HG02973 (cell line): ENCODE results near the gene FUBP3.

Experiments used
- ATAC-seq: cut with Tn5 transposase; IDR thresholded peaks from one replicate; pipeline ENCODE4 v1.9.1; 2021; ENCODE audit warnings: moderate library complexity; ENCODE audit not compliant: unreplicated experiment

Gene FUBP3

DNA sequence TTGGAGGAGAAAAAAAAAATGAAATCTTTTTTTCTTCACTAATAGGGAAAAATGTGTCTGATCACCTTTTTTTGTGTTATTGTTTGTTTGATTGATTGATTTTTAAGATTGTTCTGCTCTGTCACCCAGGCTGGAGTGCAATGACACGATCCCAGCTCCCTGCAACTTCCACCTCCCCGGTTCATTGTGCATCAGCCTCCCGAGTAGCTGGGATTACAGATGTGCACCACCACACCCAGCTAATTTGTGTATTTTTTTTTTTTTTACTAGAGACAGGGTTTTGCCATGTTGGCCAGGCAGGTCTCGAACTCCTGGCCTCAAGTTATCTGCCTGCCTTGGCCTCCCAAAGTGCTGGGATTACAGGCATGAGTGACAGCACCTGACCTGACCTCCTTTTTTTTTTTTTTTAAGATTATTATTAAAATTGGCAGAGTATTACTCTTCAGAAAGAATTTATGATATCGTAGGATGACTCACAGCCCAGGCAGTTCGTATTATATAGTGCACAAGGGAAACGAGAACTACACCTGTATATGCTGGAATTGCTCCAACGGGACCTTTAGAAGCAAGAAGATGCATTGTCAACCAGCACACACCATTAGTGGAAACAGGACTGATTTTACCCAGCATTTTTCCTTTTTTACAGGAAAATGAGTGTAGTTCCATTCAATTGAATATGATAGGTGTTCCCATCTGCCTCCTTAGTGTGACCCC is 27.7 kb downstream of the FUBP3 start:
- ATAC-seq, result no peak

DNA sequence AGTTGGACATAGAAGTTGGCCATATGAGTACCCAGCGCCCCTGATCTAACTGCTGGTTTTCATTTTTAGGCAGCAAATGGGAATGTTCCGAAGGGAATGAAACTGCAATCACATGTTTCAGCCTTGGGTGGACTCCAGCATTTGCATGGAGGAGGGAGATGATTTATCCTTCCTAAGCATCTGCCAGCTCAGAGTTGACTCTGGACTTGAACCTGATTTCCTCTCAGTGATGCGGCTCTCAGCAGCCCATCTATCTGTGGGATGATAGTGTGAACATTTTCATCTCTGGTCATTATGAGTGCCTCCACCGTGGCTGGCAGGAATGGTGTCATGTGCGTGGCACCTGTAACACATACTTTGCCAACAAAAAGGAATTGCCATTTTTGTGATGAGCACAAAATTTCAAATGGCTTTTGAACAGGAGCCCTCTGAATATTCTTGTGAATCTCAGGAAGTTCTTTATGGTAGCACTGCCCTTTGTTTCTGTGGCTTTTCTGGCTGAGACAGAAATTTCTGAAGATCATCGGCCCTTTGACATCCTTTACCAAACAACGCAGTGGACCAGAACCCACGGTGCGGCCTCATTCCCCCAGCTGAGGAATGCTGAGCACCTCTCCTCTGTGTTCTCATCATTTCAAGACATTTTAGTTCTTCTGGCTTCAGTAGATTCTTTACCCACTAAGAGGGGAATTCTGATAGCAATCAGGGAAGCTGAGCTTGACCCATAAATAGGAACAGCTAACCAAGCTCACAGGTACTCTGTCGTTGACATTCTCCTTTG is 28.5 kb downstream of the FUBP3 start:
- no peak for ATAC-seq

DNA sequence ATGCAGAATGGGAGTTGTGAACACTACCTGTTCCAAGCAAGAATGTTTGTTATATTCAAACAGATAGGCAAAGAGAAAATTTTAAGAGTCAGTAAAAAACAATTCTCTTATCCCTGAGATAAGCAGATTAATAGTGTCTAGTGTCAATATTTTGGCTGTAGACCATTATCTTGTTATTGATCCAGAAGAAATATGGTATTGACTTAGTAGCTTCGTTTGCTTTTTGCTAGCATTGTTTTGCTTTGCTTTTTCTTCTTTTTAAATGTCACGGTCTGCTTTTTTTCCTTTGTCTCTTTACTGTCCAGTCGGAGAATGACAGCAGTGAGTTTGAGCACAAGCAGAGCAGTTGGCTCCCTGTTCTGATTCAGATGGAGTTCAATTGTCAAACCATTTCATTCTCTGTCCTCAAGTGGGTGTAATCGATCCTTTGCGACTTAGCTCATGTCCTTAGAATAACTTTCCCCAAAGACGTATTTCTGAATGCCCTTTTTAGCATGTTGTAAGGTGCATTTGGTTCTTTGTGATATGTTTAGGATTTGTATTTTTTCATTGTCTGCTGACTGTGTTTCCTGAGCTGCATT is 29.3 kb downstream of the FUBP3 start:
- no peak for ATAC-seq

DNA sequence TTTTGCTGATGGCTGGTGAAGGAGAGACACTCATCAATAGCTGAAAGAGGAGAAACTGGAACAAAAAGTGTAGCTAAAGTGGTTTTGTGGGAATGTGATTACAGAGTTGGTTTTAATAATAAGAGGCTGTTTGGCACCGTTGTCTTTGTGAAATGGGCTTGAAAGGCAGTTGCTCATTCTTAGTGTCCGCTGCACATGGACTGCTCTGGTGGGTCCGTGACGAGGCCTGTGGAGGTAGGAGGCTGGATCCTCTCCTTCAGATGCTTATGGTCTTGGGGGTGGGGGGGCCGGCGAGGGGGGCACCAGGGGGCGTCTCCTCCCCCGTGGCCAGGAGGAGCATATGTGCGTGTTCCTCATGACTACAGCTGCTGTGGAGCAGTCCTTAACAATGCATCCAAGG is 29.8 kb downstream of the FUBP3 start:
- ATAC-seq, result no peak

DNA sequence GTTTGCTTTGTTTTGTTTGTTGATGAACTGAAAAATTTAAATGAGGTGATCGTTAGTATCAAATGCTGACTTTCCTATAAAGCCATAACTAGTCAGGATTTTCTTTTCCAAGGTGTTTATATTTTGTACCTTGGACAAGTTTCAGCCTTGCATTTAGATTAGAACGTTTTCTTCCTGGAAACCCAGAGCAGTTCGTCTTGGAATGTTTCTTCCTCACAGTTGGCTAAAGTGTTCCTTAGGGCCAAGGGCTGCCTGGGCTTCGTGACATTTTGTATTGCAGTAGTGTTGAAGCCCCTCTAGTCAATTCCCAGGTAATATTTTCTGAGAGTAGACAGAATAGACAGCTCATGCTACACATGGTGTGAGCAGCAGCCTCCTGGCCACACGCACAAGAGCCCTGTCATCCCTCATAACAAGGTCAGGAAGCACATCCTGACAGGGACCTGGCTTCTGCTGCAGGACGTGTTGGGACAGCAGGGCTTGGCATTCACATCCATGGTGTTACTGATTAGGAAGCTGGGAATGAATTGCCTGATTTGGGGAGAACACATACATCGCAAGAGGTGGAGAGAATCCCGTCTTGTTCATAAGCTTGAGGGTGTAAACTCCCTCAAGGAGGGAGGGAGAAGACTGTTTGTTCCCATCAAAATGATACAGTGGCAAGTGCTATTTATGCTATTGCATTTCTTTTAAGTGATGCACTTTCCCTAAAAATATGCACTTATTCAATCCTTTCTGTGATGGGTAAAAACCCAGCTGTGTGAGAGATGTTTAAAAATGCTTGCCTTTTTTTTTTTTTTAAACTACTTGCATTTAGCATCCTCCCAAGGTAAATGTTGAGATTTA is 31.7 kb downstream of the FUBP3 start:
- ATAC-seq, result no peak

DNA sequence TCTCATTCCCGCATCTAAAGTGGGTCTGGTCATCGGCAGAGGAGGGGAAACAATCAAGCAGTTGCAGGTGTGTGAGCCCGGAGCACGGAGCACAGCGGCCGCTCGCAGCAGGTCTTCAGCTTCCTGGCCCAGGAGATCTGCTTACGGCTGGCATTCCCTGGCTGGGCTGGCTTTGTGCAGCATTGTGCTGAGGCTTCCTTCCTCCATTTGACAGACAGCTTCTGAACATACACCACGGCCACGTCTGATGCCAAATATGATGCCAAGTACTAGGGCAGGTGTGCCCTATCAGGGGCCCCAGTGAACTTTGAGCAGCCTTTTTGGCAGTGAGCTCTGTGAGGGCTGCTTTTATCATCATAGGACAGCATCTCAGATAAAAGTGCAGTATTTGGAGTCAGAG is 37.1 kb downstream of the FUBP3 start:
- ATAC-seq, result no peak

DNA sequence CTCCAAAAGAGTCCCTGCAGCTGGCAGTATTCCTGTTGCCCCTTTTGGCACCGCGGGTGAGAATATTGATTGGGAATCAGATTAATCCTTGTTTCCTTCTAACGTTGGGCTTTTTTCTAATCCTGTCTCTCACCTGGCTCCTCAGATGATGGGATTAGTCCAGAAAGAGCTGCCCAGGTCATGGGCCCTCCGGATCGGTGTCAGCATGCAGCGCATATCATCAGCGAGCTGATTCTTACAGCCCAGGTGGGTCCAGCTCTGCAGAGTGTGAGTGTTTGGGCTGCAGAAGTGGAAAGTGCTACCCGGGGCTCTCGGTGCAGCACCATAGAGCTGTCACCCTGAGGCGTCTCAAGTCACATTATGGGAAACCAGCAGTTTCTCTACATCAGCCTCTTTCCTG is 44.1 kb downstream of the FUBP3 start:
- no peak for ATAC-seq

DNA sequence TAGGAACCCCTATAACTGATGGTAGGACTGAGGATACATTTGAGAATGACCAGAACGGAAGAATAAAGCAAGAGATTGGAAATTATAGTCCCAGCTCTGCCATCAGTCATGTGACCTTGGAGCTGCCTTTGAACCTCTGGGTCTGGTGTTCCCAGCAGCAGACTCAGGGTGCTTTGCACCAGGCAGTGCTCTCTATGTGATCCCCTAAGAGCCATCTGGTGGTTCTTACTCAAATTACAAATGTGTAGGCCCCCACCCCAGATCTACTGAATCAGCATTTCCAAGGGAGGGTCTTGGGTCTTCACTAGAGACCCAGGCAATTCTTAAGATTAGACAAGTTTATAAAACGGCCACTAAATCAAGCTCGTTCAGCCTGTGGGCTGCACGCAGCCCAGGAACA is 44.8 kb downstream of the FUBP3 start:
- ATAC-seq, result no peak

DNA sequence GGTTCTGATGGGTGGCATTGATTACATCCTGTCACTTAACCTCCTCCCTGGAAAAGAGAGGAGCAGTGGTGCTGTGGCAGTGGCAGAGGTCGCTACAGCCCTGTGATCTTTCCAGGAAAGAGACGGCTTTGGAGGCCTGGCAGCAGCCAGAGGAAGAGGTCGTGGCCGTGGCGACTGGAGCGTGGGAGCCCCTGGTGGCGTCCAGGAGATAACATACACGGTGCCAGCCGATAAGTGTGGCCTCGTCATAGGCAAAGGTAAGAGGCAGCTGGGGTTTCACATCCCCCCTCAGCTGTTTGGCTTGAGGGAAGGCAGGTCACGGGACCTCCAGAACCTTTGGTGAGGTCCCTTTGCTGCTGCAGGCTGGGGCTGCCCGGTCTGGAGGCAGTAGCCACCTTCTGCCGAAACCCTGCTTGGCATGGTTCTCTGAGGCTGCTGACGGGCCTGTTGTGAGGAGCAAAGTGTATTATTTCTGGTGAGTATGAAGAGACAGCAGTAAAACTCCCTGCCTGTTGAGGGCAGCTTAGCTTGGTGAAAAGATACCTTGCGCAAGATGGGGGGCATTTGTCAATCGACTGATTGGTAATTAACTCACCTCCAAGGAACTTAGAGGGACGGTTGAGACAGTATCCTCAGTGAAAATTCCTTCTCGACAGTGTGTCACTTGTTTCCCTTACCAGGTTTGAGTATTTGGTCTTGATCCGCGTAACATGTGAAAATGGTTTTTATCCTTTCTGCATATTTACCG is 47.0 kb downstream of the FUBP3 start:
- ATAC-seq, result no peak

DNA sequence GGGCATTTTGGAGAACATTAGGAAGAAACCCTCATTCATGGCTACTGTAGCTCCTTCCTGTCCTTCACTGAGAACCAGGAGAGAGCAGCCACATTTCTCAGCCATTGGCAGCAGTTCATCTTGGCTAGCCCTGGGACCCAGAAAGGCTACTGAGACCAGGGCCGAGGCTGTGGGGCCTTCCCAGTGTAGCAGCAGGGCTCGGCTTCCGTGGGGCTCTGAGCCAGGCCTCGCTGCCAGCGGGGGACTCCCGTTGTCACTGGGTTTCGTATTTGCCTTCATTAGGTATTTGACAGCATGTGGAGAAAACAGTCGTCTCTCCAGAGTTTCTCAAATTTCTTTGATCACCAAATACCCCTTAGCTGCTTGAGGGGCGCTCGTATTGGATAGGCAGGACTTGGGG is 47.7 kb downstream of the FUBP3 start:
- no peak for ATAC-seq

DNA sequence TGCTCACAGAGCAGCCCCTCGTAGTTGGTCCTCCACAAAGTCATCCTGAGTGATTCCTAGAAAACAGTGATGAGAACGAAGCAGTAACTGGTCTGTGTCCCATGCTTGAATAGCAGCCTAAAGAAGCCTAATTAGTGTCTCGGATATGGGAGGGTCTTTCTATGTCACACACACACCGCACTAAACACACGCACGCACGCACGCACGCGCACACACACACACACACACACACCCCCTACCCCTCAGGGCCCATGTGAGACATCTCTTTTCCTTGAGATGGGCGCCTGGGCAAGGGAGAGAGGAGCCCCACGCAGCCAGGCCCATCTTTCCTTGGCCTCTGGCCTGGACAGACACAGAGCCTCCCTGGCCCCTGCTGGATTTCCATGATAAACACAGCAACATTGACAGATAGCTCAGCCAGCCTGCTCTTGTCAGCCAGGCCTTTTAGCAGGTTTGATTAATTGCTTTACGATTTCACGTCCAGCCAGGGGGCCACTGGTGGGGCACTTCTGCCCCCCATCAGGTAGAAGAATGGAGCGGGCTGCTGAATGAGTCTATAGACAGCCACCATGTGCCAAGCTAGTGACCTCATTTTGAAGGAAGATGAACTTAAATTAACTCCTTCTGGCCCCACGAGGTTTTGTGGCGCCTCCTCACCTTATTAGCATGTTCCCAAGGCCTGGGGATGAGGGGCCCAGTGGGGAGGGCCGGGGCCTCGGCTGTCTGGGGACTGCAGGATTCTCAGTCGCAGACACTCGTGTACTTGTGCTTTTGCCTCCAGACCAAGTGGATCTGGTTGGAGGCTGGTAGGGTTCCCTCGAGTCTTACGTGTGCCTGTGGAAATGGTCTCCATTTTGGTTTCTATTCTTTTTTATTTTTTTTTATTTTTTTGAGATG is 48.8 kb downstream of the FUBP3 start:
- no peak for ATAC-seq

DNA sequence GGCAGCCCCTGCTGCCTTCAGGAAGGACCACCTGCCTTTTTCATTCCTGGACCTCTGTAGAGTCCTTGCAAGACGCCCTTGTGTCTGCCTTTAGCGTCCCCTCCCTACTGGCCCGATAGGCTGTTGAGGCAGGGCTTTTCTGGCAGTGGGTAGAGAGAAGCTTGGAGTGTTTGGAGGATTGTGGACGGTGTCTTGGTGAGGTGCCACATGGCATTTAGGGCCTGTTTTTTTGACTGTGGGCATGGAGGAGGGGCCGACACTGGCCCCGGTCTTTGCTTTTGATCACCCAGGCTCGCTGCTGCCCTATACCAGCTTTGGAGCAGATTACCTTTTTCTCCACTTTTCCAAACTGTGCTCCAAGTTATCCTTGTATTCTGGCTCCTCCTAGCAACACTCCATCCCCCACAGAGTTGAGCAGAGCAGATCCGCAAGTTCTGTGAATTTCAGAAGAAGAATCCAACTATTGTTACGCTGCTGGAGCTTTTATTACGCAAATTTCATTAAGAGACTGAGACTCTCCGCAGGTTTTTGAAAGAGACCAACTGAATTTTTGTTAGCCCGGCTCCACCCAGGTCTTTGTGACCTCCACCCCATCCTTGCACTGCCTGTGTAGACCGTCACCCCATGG is 50.2 kb downstream of the FUBP3 start:
- ATAC-seq, result no peak

DNA sequence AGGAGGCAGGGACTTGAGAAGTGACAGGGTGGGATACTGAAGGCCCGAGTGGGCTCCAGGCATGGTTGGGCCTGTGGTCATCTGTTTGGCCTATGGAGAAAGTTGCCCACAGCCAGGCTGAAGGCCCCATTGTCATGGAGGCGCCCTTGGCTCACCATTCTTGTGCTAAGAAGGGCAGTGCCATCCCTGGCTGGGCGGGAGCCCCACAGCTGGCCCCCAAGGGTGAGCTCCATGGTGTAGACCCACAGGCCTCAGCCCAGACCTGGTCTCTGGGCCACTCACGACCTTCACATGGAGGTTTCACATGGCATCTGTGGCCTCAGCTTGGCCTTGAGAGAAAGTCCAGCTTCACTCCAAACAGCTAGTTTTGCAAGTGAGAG is 50.7 kb downstream of the FUBP3 start:
- ATAC-seq, result no peak

DNA sequence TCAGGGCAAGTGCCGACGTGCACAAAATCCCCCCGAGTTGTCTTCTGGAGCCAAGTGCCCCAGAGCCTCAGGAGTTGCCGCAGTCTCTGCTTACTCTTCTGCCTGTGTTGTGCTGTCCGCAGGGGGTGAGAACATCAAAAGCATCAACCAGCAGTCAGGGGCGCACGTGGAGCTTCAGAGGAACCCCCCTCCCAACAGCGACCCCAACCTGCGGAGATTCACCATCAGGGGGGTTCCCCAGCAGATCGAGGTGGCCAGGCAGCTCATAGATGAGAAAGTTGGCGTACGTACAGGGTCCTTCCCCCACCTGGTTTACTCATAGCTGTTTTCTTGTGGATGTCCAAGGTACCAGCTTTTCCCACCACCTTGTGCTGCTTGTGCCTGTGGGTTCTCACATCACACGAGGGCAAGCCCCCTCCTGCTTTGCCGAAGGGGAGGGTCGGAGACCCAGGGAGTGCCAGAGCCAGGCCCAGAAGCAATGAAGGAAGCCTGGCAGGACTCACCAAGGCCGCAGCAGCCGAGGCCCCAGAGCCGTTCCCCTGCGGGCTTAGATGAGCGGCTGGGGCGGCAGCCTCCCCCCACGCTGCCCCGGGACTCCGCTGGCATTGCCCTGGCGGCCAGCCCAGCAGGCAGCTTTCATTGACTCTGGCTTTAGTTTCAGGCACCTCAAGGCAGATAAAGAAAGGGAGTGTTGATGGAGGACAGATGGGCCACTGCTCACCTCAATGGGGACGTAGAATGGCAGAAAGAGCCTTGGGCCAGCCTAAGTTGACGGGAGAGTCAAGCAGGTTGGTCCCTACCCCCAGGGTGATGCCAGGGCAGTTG is 51.3 kb downstream of the FUBP3 start:
- no peak for ATAC-seq

DNA sequence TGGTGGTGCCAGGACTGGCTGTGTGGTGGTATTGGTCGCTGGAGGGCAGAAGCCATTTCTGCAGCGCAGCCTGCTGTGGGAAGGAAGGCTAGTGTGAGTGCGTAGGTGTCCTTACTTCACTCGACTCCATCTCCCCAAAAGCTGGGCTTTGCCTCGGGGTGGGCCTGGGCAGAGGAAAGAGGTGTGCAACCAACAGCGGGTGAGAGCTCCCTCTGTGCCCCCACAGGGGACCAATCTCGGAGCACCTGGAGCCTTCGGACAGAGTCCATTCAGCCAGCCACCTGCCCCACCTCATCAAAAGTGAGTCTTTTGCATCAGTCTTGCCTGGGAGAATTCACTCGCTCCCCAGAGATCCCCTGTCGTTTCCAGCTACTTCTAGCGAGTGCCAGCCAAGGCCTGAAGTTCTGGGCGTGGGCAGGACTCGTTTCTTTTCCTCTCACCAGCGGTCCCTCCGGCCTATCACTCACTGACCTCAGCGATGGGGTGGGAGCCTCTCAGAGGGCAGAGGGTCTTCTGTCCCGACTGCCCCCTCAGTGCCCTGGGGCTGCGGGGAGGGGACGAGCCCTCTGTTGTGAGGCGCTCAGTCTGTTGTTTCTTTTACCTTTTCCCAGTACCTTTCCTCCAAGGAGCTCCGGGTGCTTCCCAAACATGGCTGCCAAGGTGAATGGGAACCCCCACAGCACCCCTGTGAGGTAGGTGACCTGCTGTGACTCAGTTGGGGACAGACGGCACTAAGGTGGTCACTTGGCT is 52.1 kb downstream of the FUBP3 start:
- no peak for ATAC-seq

DNA sequence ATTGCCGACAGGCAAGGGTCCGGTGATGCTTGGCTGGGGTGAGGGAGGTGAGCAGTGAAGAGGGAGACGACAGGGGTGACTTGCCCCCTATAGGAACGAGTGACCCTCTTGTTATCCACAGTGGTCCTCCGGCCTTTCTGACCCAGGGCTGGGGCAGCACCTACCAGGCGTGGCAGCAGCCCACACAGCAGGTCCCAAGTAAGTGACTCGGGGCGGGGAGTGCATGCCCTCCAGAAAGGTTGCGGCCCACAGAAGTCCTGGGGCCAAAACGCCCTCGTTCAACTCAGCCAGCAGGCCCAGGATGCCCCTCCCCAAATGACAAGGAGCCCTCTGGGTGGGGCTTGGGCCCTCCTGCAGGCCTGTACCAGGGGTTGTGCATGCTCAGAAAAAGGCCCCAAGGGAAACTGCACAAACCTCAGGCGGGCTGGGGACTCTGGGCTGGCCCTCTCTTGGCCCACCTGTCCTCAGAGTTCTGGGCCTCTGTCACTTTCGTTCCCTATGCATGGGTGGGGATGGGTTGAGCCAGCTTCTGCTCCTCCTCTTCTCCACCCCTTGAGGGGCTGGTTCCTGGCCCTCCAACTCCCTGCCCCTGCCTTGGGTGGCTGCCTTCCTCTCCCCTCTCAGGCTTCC is 52.8 kb downstream of the FUBP3 start:
- no peak for ATAC-seq

DNA sequence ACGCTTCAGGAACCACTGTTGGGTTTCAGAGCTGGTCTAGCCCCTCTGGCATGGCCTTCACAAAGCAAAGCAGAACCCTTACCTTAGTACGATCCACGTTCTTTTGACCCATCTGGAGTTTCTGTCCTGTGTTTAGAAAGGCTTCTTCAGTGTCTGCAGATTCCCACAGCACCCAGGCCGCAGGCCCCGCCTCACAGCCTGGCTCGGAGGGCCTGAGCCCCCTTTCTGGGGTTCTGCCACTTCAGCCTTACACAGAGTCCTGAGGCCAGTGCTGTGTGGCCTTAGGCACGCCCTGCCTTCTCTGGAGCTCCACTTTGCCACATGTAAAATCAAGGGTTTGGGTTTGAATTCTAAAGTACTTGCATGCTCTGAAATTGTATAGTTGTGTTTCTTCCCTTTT is 53.5 kb downstream of the FUBP3 start:
- no peak for ATAC-seq
